Fibroblast of skin of scalp (primary cell): ENCODE results near the gene UBE2F.
"Not testable (repeated sequence)": the region's sequence is repeated elsewhere in the genome, so short reads cannot be mapped to it uniquely, and the experiment has no call there.

Experiments
- DNase-seq: peaks from one replicate; pipeline ENCODE4 v3.0.0-alpha.2; 2013

Gene UBE2F

DNA sequence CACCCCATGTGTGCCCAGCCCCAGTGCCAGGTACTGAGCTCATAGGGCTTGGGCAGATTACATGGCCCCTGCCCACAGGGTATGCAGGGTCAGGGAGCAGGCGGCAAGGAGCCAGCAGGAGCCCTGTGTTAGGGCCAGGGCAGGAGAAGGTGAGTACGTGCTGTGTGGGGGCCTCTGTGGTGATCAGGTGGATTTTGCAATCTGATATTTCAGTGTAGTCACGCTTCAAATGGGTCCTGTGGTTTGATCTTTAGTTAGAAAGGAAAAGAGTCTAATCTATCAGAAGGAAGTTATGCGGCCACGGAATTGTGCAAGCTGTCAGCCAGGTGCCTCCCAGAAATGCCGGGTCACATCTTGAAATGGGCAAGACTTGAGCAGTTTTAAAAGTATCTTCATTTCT lies 13.9 kb downstream of the UBE2F start:
- DNase-seq: no peak

DNA sequence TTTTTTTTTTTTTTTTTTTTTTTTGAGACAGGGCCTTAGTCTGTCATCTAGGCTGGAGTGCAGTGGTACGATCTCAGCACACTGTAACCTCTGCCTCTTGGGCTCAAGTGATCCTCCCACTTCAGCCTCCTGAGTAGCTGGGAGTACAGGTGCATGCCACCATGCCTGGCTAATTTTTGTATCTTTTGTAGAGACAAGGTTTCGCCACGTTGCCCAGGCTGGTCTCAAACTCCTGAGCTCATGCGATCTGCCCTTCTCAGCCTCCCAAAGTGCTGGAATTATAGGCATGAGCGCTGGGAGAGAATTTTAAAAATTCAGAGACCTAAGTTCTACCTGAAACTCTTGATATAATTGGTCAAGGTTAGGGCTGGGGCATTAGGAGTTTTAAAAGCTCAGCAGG lies 14.8 kb downstream of the UBE2F start:
- not testable (repeated sequence) for DNase-seq

DNA sequence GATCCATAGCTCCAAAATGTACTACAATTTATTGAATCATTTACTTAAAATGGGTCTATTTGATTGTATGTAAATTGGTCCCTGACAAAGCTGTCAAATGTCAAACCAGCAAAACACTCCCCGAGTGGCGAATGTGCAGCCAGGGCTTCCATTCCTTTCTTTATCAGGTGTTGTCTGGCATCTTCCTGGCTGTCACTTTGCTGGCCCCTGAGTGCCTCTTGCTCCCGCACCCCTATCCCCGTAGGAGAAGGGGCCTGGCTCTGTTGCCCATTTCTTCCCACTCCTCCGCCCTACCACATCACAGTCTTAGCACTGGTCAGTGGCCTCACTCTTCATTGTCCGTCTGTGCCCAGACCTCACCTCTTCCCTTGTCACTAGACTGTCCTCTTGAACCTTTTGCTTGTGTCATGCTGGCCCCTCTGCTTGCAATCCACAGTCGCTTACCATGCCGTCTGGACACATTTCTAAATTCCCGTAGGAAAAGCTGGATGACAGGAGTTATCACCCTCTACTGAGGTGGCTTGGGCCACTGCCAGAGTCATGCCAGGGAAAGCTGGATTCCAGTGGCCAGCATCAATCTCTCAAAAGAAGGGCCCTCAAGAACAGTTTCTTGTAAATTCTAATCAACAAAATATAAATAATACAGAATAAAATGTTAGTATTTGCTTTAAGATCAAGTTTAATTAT lies 15.4 kb downstream of the UBE2F start:
- DNase-seq: no peak

DNA sequence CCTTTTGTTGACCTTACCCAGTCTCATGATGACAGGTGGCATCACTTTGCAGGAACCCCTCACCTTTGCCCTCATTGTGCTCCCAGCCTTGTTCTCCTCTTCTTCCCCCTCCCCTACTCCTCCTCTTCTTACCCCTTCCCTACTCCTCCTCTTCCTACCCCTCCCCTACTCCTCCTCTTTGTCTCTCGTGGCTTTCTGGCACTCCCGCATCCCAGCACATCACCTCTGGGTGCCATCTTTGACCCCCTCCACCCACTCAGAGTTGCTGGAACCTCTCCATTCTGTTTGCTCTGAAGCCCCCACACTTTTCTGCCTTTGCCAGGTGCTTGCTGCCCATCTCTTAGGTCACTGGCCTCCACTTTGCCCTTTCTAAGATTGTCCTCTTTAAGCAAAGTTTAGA lies 17.1 kb downstream of the UBE2F start:
- DNase-seq: no peak

DNA sequence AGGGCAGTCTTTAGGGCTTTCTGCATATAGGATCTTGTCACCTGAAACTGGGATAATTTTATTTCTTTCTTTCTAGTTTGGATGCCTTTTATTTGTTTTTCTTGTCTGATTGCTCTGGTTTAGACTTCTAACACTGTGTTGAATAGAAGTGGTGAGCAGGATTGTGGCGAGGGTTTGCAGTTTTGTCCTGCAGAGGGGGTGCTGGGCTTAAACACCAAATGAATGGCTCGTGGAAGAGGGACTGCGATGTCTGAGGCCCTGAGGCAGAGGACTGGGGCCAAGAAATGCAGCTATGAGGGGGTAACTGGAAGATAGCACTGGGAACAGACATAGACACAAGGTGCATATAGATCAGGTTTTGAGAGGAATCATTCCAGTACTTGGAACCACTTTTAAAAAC lies 20.5 kb downstream of the UBE2F start:
- DNase-seq: no peak

DNA sequence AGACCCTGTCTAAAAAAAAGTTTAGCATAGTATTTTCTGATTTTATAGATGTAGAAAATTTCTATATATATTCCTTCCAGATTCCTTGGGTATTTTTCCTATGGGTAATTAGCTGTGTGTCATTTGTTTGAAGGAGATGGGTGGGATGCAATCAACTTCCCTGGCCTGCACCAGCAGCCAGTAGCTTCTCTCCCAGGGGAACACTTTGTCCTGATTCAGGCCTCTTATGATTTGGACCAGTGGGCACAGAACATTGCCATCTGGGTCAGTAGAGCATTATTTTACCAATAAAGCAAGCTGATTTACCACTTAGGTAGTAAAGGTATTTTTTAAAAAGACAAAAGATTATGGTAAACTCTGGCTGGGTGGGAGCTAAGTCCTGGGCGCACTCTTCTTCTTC lies 26.9 kb downstream of the UBE2F start:
- DNase-seq: no peak

DNA sequence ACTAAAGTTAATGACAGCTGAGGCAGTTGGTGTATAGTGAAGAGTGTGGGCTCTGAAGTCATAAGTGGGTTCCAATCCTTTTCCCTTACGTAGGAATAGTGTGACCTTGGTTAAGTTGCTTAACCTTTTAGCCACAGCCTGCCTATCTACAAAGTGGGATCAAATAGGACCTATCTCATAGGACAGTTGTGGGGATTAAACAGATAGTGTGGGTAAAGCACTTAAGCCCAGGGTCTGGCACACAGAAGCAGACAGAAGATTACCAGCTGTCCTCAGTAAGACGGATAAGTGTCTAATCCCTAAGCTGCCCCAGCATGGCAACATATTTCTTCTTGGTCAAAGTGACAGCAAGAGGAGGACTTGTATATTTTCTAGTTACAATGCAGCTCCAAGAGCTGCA lies 28.2 kb downstream of the UBE2F start:
- no peak for DNase-seq

DNA sequence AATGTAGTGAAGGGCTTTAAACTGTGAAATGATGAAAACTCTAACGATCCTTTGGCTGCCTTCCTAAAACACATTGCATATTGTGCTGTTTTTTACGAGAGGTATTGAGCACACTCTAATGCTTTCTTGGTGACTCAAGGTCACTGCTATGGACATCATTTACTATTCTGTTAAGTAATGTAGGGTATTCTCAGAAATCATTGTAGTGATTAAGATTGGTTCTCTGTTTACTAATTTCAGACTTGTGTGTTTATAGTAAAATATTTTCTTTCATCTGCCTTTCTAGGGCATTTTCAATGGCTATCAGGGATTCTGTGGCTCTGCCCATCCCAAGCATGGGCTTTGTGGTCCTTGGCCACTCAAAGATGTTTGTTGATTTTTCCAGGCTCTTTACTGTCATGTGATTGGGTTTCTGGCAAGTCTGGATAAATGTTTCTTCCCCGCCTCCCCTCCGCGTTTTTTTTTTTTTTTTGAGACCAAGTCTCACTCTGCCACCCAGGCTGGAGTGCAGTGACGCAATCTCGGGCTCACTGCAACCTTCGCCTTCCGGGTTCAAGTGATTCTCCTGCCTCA lies 29.3 kb downstream of the UBE2F start:
- DNase-seq: peak; percentile 20

DNA sequence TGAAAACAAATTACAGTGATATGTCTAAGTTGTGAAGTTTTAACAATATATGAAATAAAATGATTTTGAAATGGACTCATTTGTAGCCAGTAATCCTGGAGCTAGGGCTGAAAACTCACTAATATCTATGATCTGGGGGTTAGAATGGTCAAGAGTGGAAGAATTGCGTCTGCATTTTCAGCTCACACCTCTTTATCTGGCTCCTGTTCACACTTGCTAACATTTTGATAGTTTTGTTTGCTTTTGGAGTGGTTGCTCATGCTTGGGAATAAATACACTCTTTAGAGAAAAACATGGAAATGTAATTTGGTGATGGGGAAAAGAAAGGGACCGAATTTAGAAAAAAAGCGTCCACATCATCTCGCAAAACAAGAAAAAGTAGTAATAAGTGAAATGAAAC lies 30.7 kb downstream of the UBE2F start:
- DNase-seq: no peak

DNA sequence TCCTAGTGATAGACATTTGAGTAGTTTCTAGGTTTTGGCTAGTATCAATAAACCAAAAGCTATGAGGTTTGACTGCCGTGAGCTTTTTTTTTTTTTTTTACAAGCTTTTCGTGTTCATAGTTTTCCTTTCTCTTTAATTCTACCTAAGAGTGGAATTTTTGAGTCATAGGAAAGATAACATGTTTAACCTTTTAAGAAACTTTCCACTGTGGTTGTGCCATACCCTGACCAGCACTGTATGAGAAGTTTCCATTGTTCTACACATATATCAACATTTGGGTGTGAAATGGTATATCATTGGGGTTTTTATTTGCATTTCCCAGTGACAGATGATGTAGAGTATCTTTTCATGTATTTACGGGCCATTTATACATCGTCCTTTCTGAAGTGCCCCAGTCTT lies 31.7 kb downstream of the UBE2F start:
- DNase-seq: no peak

DNA sequence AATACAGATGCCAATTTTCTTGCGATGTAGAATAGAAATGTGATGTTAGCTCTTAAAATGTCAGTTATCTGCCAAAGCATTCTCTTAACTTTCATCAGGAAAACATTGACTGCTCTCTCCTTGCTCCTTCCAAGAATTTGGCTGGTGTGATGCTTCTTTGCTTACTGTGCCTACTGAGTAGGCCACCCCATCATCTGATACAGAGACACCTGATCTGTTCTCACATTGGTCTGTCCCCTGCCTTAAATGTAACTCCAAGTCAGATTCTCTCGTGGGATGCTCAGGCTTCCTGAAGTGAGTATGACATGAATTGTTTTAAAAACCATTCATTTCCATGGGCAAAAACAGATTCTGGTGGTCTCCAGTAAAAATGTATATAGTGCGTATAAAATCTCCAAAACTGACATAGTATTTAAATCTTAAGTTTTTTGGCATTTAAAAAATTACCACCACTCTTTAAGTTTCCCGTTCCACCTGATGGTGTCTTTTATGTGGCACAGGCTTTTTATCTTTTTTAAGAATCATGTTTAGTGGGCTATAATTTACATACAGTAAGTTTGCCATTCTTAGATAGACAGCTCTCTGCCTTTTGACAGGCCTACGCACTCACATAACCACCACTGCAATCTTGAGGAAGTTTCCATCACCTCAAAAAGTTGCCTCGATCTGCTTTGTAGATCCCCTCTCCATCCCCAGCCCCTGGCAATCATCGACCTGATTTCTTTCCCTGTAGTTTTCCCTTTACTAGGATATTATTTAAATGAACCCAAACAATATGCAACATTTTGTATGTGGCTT lies 36.6 kb downstream of the UBE2F start:
- no peak for DNase-seq

DNA sequence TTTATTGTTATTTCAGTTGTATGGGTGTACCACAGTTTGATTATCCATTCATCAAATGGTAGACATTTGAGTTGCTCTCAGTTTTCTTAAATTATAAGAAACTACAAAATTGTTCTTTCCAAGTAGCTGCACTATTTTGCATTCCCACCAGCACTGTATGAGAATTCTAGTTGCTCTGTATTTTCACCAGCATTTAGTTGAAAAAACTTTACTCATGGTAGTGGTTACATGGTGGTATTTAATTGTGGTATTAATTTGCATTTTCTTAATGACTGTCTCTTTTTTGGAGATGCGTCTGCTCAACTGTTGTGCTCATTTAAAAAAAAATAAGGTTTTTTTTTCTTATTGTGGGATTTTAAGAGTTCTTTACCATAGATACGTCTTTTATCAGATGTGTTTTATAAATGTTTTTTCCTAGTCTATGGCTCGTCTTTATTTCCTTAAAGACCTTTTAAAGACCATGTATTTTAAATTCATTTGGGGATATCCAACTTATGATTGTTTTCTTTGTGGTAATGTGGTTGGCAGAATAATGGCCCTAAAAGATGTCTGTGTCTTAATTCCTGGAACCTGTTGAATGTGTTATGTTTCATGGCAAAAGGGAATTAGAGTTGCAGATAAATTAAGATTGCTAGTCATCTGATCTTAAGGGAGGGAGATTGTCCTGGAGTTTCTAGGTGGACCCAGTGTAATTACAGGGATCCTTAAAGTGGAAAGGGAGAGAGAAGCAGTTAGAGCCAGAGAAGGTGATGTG lies 37.4 kb downstream of the UBE2F start:
- DNase-seq: no peak

DNA sequence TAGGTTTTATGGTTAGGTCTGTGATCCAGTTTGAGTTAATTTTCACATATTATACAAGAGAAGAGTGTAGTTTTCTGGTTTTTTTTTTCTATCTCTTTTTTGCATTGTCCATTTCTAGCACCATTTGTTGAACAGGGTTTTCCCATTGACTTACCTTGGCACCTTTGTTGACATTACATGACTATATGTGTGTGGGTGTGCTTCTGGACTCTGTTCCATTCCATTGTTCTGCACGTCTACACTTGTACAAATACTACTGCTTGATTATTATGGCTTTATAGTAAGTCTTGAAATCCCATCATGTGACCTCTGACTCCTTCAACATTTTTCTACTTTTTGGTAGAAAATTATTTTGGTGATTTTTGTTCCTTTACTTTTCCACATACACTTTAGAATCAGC lies 38.7 kb downstream of the UBE2F start:
- DNase-seq: no peak

DNA sequence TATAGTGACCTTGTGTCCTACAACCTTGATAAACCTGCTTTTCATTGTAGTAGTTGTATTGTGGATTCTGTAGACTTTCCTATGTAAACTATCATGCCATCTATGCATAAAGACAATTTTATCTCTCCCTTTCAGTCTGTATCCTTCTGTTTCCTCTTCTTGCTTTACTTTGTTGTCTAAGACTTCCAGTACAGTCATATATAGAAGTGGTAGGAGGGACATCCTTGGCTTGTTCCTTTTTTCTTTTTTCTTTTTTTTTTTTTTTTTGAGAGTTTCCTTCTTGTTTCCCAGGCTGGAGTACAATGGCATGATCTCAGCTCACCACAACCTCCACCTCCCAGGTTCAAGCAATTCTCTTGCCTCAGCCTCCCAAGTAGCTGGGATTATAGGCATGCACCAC lies 39.7 kb downstream of the UBE2F start:
- no peak for DNase-seq

DNA sequence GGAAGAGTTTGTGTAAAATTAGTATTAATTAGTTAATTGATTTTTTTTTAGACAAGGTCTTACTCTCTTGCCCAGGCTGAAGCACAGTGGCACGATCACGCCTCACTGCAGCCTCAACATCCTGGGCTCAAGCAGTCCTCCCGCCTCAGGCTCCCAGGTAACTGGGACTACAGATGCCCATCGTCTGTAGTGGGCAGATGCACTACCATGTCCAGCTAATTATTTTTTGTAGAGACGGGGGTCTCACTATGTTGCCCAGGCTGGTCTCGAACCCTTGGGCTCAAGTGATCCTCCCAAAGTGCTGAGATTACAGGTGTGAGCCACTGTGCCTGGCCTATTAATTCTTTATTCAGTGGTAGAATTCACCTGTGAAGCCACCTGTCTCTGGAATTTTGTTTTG lies 41.1 kb downstream of the UBE2F start:
- no peak for DNase-seq

DNA sequence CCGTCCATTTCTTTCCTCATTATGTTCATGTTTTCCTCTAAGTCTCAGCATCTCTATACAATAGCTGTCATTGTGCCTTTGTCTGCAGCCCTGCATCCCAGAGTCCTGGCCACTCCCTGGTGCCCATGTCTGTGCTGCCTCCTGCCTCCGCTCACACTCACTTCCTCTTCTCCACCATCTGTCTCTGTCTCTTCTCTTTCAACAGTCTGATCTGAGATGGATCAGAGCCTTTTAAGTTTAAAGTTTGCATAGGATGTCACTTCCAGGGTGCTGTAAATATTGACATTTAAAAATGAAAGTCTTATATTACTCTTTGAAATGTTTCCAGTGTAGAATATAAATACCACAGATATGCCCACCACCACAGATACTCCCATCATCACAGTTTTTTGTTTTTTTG lies 42.7 kb downstream of the UBE2F start:
- DNase-seq: no peak

DNA sequence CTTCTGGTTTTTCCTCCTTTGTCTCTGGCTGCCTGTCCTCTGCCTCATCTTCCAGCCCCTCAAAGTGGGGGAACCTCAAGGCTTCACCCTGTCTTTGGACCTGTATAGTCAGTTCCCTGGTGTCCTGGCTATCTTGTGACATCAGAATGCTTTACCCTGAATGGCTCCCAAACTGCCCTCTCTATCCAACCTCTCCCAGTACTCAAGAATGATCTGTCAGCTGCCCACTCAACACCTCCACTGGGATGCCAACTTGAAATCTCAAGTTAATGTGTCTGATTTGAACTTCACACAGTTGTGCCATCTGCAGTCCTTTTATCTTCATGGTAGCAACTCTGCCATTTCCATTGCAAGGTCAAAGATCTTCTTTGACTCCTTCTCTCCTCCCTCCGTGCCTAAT lies 43.8 kb downstream of the UBE2F start:
- no peak for DNase-seq

DNA sequence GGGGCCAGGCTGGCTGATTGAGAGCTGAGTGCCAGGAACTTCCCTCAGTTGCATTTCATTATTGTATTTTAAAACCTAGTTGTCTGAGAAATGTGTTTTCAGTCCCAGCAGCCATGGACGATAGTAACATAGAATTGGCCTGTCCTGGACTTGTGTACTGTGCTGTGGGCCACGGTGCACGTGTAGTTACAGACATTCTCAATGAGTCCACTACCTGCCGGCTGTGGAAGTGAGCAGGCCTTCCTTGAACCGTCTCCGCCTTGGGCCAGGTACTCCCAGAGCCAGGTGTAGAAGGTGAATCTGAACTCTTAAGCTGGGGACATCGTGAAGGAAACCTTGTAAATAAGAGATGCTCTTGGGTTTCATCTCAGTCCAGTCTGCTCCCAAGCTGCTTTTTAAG lies 47.0 kb downstream of the UBE2F start:
- no peak for DNase-seq

DNA sequence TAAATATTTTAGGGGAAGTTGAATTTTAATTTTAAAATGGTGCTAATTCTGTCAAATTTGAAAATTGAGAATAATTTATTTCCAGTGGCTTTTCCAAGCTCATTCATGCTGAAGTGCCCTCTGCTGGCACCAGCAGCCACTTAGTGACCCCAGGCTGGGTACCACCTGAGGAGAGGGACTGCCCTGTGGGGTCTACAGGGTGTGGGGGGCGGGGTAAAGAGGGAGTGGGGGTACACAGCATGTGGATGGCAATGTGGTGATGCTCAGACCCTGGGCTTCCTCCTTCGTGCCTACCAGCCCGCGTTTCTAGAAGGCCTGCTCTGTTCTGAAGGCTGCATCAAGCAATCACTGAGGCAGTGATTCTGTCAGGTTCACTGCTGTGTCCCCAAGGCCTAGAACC lies 48.9 kb downstream of the UBE2F start:
- DNase-seq: no peak

DNA sequence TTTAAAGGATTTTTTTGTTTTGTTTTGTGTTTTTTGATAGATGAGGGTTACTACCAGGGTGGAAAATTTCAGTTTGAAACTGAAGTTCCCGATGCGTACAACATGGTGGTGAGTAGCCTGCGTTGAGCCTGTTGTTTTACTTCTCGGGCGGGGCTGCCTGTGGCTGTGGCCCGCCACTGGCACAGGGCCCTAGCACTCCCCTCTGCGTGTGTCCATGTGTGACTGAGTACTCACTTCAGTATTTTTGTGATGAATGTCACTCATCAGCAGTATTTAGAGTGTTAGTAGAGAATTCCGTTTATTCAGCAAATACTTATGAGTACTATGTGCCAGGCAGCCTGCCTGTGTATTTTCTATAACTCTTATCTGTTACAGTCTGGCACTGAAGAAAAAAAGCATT lies 49.7 kb downstream of the UBE2F start:
- no peak for DNase-seq

DNA sequence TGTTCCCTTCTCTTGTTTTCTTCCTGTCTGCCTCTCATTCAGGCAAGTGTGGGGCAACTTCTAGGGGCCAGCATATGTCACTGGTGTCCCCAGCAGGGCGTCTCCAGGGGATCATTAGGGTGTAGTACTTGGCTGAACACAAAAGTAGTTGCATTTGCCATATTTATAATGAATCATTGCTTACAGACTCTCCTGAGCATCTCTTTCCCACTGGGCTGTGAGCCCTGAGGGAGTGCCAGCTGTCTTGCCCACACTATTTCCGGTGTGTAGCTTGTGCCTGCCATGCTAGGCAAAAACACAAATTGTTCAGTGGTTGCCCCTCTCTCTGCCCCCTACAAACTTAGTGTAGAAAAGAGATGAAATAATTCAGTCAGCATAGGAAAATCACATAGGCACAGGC lies 53.1 kb downstream of the UBE2F start:
- DNase-seq: no peak

DNA sequence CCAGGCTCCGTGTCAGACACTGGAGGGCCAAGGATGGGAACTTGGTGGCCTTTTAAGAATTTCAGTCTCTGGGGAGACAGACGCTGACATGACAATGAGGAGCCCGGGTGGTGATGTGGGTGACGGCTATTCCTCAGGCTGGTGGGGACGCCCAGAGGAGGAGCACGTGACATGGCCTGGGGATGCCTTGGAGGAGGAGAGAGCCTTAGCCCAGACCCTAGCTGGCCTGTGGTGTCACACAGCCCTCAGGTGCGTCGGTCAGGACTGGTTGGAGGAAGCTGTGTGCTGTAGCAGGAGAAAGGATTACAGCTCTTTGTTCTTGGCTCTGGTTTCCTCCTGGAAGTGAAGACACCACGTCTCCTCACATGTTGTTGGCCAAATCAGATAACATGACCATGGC lies 54.0 kb downstream of the UBE2F start:
- DNase-seq: no peak

DNA sequence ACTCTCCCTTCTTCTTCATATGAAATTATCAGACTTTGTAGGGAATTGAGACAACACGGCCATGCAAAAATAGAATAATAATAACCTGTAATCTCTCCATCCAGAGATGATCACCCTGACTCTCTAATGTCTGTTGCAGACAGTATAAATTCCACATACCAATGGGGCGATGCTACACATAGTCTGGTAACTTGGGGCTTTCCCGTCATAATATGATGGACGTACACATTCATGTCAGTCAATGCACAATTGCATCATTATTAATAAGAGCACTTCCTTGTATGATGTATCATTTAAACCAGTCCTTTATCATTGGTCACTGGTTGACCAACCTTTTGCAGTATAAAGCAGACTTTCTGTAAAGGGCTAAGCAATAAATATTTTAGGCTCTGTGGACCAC lies 54.5 kb downstream of the UBE2F start:
- peak; percentile 32 for DNase-seq
